Stimulated activated memory B cell treated with anti-CD40 and anti-IgM and Interleukin-4, amounts not matched to agents 10 μg/mL and 1 μg/mL and 100 μg/mL, for 72 hours (primary cell): ENCODE results near the gene KIF12.
A peak's percentile ranks its signal among the peaks of the same experiment; 100 is the strongest.

Experiments used
- ATAC-seq: fragments of 150-1000 bp; cut with Tn5 transposase; 2 replicates; pipeline ENCODE4 v1.10.0; 2021
- H3K27ac Mint-ChIP-seq: one replicate; pipeline ENCODE4 v1.8.0; 2022; ENCODE audit warnings: mild to moderate bottlenecking, mixed read lengths
- H3K27me3 Mint-ChIP-seq: one replicate; pipeline ENCODE4 v1.8.0; 2022; ENCODE audit warnings: mixed read lengths
- H3K36me3 Mint-ChIP-seq: one replicate; pipeline ENCODE4 v1.8.0; 2022; ENCODE audit warnings: mixed read lengths
- H3K4me1 Mint-ChIP-seq: one replicate; pipeline ENCODE4 v1.8.0; 2022; ENCODE audit warnings: mixed read lengths
- H3K4me3 Mint-ChIP-seq: one replicate; pipeline ENCODE4 v1.8.0; 2022; ENCODE audit warnings: mild to moderate bottlenecking, moderate library complexity, mixed read lengths
- H3K9me3 Mint-ChIP-seq: one replicate; pipeline ENCODE4 v1.8.0; 2022; ENCODE audit warnings: mixed read lengths

Gene KIF12

DNA sequence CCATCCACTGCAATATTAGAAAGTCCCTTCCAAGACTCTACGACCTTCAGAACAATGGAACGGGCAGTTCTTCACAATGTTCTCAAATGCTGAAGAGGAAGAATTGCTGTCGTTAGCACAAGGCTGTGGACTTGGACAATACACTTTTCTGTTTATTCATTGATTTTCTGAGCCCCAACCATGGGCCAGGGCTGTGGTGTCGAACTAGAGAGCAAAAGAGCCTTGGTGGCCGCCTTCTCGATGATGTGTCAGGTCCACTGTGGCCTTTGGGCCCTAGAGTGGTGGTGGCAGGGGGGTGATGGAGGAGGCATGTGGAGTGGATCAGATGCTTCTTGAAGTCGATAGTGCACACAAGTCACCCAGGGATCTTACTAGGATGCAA lies 18.5 kb upstream of the KIF12 start:
- no peak for ATAC-seq
- Mint-ChIP-seq H3K4me1 (no peaks in the 10 kb centered on the region), H3K9me3 (peaks cover 4% of the 10 kb centered on the region), H3K27me3 (peaks cover 57% of the 10 kb centered on the region), H3K27ac (no peak overlapping the region), H3K4me3 (no peak overlapping the region), H3K36me3 (no peaks in the 10 kb centered on the region)

DNA sequence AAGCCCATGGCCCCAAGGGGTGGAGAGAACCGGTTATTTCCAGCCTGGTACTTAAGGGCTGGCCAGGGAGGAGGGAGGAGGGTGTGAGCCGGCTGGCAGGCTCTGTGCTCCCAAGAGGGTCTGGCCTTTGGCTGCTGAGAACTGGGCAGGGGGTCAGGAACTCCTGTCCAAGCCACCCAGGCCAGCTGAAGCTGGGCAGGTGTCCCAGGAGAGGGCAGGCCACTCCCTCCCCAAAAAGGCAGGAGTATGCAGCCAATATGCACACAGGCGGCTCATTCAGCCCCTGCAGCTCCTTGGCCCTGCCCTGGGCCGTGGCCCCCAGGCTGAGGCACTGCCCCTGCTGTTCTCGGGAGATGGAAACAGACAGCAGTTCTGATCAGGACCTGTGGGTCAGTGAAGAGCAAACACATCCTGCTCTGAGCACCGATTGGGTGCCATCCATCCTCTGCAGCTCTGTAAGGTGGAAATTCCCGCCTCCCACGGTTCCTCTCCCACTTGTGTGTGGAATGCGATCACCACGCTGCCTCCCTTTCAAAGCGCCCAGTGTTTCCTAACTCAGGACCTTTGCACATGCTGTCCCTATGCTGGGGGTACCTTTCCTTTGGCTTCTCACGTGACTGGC lies 17.1 kb upstream of the KIF12 start:
- no peak overlapping the region for H3K4me3 Mint-ChIP-seq
- H3K27ac Mint-ChIP-seq, result no peak overlapping the region

DNA sequence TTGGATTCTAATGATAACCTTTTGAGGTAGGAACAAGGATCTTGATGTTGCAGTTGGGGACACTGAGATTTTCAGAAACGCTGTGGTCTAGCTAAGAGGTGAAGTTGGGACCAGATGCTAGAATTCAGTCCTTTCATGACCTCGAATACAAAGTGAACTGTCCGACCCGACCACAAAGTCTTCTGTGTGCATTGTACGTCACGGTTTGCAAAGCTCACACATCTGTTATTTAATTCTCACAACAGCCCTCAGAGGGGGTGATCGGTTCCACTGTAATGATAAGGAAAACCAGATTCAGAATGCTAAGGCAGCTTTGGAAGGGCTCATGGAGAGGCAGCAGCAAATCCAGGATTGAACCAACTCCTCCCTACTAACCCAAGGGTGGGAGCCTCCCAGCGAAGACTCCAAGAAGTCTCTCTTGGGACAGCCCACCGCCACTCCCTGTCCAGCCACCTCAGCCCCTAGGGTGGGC lies 16.6 kb upstream of the KIF12 start:
- no peak for ATAC-seq
- Mint-ChIP-seq H3K36me3 (no peaks in the 10 kb centered on the region), H3K4me3 (no peak overlapping the region), H3K9me3 (peaks cover 3% of the 10 kb centered on the region), H3K27me3 (peaks cover 67% of the 10 kb centered on the region), H3K27ac (no peak overlapping the region), H3K4me1 (no peaks in the 10 kb centered on the region)

More for the DNA sequence above, 17.1 kb upstream of the KIF12 start:
- H3K9me3 Mint-ChIP-seq, result peaks cover 4% of the 10 kb centered on the region
- ATAC-seq, result no peak
- H3K36me3 Mint-ChIP-seq, result no peaks in the 10 kb centered on the region
- H3K27me3 Mint-ChIP-seq, result peaks cover 66% of the 10 kb centered on the region
- no peaks in the 10 kb centered on the region for H3K4me1 Mint-ChIP-seq

DNA sequence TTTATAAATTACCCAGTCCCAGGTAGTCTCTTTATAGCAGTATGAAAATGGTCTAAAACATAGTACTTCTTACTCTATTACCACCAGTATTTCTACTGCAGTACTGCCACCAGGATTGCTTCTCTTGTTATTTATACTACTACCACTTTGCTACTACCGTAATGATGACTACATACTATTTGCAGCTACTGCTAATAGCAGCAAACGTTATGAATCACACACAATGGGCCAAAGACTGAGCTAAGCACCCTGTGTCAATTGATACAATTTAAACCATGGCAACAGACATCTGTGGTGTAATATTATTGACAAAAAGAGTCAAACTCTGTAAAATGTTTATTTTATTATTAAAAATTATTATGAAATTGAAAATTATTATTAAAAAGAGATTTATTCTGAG lies 15.3 kb upstream of the KIF12 start:
- Mint-ChIP-seq H3K9me3 (no peaks in the 10 kb centered on the region), H3K36me3 (no peaks in the 10 kb centered on the region), H3K4me3 (no peak overlapping the region), H3K27ac (no peak overlapping the region), H3K4me1 (no peaks in the 10 kb centered on the region), H3K27me3 (peaks cover 63% of the 10 kb centered on the region)
- no peak for ATAC-seq

DNA sequence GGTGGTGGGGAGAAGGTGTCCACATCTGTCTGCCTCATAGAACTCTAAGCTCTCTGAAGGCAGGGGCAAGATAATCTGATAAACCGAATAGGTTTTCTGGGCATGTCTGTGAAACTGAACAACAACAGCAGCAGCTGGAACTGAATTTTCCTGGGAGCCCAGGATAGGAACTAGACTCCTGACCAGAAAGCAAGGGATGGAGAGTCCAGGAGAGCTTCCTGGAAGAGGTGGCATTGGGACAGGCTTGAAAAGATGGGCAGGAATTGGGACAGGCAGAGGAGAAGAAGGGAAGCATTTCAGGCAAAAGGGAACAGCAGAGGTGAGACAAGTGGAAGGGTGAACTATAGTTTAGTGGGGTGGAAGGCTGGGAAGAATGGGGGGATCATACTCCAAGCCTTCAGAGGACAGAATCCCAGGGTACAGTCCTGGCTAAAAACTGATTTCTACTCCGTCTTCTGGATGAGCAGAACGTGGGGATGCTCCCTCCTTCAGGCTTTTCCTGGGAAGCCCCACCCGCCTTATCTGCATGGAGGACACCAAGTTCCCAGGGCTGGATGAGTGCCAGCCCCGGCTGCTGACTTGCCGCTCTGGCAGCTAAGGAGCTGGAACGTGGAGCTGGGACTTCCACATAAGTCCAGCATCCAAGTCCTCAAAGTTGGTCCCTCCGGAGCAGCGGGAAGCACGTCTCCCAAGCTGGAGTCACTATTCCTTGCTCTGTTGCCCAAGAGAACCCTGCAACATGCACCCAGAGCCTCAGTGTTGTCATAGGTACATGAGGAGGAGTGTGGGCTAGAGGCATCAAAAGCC lies 13.9 kb upstream of the KIF12 start:
- Mint-ChIP-seq H3K27ac (no peak overlapping the region), H3K36me3 (no peaks in the 10 kb centered on the region), H3K9me3 (no peaks in the 10 kb centered on the region), H3K4me1 (no peaks in the 10 kb centered on the region), H3K4me3 (no peak overlapping the region), H3K27me3 (peaks cover 64% of the 10 kb centered on the region)
- ATAC-seq, result no peak

DNA sequence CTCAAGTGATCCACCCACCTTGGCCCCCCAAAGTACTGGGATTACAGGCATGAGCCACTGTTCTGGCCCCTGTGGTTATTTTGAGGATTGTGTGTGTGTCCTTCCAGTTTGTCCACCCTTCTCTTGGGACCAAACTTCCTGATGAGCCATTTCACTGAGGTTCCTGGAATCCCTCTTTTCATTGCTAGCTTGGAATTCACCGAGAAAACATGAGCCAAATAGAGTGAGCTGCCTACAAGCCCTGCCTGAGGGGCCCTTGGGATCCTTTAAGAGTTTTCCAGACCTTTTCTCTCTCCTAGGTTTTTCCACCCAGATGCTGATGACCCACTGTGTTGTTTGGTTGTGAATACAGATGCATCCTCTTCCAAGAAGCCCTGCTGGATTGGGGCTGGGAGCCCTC lies 13.2 kb upstream of the KIF12 start:
- no peaks in the 10 kb centered on the region for H3K4me1 Mint-ChIP-seq
- no peak overlapping the region for H3K4me3 Mint-ChIP-seq
- ATAC-seq, result no peak
- H3K27ac Mint-ChIP-seq, result no peak overlapping the region
- H3K9me3 Mint-ChIP-seq, result no peaks in the 10 kb centered on the region
- H3K27me3 Mint-ChIP-seq, result peaks cover 58% of the 10 kb centered on the region
- H3K36me3 Mint-ChIP-seq, result no peaks in the 10 kb centered on the region

DNA sequence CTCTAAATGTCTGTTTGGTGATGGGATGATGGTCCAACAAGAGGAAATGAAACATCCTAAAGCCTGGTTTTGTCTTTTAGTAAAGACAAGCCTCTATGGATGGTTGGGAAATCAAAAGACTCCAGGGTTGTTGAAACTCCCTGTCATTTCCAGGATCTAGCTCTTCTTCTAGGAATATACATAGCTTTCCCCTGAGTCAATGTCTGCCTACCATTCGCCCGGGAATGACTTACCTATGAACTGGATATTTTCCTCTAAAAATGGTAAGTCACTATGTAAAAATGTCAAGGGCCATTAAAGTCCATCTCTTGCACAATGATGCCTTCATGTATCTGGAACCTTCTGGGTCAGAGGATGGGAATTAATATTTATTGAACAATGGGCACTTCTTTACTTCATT lies 11.1 kb upstream of the KIF12 start:
- no peaks in the 10 kb centered on the region for H3K4me1 Mint-ChIP-seq
- no peaks in the 10 kb centered on the region for H3K36me3 Mint-ChIP-seq
- H3K27me3 Mint-ChIP-seq, result peaks cover 51% of the 10 kb centered on the region
- no peak overlapping the region for H3K27ac Mint-ChIP-seq
- no peak for ATAC-seq
- H3K4me3 Mint-ChIP-seq, result no peak overlapping the region
- no peaks in the 10 kb centered on the region for H3K9me3 Mint-ChIP-seq

DNA sequence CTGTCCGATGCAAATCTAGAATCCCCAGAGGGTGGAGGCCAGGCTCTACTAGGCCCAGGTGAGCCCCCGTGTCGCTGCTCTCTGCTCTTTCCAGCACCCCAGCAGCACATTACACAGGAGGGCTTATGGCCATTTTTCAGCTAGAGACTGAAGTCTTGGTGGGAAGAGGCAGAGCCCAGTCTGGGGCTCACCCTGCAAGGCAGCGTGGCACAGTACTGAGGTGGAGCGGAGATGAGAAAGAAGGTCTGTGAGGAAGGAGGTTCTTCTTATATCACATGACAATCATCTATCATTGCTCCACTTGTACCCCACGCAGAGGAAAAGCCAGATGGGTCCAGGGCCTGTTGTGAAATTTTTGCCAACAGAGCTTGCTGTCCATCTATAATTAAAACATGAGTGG lies 10.0 kb upstream of the KIF12 start:
- no peaks in the 10 kb centered on the region for H3K9me3 Mint-ChIP-seq
- H3K27me3 Mint-ChIP-seq, result peaks cover 41% of the 10 kb centered on the region
- H3K36me3 Mint-ChIP-seq, result no peaks in the 10 kb centered on the region
- no peaks in the 10 kb centered on the region for H3K4me1 Mint-ChIP-seq
- no peak overlapping the region for H3K27ac Mint-ChIP-seq
- no peak for ATAC-seq
- H3K4me3 Mint-ChIP-seq, result no peak overlapping the region

DNA sequence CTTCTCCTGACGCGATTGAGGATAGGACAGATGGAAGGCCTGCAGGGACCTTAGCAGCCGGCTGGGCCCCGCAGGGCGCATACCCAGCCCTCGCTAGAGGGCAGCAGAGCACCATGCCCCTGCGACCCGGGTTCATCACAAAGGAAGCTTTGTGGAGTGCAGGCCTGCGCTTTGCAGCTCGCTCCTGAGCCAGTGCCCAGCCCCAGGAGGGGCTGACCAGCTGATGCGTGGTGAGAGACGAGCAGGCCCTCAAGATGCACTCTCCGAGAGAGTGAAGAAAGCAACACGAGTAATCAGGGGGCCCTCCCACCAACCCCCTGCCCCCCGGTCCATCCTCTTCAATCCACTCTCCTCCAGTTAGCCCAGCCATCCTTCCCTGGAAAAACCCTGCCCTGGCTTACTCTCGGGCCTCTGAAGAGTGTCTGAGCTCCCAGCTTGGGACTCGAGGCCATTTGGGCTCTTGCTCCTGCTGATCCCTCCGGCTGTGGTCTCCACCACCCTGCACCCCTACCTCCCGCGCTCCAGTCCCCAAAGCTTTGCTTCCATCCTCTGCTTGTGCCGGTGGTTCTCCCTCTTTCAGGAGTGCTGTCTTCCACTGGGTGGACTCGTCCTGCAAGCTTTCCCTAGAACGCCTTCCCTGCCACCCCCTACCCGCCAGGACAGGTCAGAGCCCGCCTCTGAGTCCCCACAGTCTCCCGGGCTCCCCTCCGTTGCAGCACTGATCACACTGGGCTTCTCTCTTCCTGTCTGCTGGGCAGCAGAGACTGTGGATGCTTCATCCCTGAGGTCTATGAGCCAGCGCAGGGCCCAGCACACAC lies 9.1 kb upstream of the KIF12 start:
- Mint-ChIP-seq H3K4me1 (no peaks in the 10 kb centered on the region), H3K27me3 (peaks cover 32% of the 10 kb centered on the region), H3K9me3 (no peaks in the 10 kb centered on the region), H3K36me3 (no peaks in the 10 kb centered on the region), H3K4me3 (no peak overlapping the region), H3K27ac (no peak overlapping the region)
- ATAC-seq, result peak; percentile 83

DNA sequence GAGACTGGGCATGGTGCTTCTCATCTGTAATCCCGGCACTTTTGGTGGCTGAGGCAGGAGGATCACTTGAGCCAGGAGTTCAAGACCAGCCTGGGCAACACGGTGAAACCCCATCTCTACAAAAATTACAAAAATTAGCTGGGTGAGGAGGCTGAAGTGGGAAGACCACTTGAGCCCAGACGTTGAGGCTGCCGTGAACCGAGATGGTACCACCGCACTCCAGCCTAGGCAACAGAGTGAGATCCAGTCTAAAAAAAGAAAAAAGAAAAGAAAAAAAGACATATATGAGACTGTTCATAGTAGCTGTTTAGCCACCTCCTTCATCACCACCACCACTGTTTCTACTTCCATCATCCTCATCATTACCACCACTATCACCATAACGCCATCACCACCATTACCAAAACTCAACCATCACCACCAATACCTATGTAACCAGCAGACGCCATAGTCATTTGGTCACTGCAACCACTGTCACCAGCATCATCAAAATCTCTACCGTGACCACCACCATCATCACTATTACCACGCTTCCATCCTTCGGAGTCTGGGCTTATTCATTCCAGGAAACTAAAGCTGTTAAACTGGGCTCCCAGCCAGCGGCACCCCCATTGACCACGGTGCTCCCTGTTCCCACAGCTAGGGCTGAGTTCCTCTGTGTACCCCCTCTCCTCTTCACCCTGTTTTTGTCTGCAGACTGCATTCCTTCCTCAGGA lies 8.4 kb upstream of the KIF12 start:
- Mint-ChIP-seq H3K27me3 (peaks cover 30% of the 10 kb centered on the region), H3K27ac (no peak overlapping the region), H3K4me3 (no peak overlapping the region), H3K9me3 (no peaks in the 10 kb centered on the region), H3K4me1 (no peaks in the 10 kb centered on the region), H3K36me3 (no peaks in the 10 kb centered on the region)
- no peak for ATAC-seq

DNA sequence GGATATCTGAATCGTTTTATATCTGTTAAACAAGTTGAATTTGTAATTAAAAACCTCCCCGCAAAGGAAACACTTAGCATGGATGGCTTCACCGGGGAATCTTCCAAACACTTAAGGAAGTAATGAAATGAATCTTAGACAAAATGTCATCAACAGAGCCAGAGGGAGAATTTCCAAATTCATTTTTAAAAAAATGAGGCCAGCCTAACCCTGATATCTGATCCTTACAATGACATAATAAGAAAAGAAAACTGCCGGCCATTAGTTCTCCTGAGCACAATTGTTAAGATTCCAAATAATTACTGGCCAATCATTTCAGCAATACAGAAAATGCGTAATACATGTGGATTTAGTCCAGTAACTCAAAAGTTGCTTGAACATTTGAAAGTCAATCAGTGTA lies 6.1 kb upstream of the KIF12 start:
- Mint-ChIP-seq H3K4me1 (no peaks in the 10 kb centered on the region), H3K27me3 (peaks cover 25% of the 10 kb centered on the region), H3K27ac (no peak overlapping the region), H3K4me3 (no peak overlapping the region), H3K9me3 (peaks cover 4% of the 10 kb centered on the region), H3K36me3 (peaks cover 5% of the 10 kb centered on the region)
- no peak for ATAC-seq

DNA sequence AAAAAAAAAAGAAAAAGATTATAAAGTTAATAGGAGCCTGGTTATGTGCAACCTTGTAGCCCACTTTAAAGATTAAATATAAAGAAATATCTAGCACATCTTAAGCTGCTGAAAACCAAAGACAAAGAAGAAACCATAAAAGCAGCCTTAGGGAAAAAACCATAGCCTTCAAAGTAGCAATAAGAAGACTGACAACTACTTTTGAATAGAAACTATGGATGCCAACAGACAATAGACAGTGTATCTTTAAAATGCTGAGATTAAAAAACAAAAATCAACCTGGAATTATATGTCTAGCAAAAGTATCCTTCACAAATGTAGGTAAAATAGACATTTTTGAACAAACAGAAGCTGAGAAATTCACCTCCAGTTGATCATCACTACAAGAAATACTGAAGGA lies 3.4 kb upstream of the KIF12 start:
- Mint-ChIP-seq H3K27ac (no peak overlapping the region), H3K27me3 (peaks cover 31% of the 10 kb centered on the region), H3K36me3 (peaks cover 5% of the 10 kb centered on the region), H3K4me3 (no peak overlapping the region), H3K4me1 (peaks cover 3% of the 10 kb centered on the region), H3K9me3 (peaks cover 7% of the 10 kb centered on the region)
- ATAC-seq, result no peak

DNA sequence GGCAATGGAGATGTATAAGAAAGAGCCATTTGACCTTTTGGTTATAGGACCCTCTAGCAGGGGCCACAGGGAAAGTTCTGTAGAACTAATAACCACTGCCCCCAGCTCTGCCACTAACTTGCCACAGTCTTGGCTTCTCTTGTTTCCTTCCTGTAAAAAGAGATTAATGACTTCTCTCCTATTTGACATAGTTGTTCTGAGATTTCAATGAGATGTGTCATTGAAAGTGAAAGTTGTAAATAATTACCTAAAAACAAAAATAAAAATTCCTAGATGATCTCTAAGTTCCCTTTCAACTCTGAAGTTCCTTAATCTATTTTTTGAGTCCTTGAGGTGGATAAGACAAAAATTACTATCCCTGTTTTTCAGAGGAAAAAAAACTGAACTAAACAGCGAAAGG lies 1.4 kb upstream of the KIF12 start:
- ATAC-seq, result no peak
- peaks cover 7% of the 10 kb centered on the region for H3K9me3 Mint-ChIP-seq
- no peak overlapping the region for H3K4me3 Mint-ChIP-seq
- H3K4me1 Mint-ChIP-seq, result peaks cover 17% of the 10 kb centered on the region
- H3K27me3 Mint-ChIP-seq, result peaks cover 51% of the 10 kb centered on the region
- no peak overlapping the region for H3K27ac Mint-ChIP-seq
- H3K36me3 Mint-ChIP-seq, result peaks cover 5% of the 10 kb centered on the region

DNA sequence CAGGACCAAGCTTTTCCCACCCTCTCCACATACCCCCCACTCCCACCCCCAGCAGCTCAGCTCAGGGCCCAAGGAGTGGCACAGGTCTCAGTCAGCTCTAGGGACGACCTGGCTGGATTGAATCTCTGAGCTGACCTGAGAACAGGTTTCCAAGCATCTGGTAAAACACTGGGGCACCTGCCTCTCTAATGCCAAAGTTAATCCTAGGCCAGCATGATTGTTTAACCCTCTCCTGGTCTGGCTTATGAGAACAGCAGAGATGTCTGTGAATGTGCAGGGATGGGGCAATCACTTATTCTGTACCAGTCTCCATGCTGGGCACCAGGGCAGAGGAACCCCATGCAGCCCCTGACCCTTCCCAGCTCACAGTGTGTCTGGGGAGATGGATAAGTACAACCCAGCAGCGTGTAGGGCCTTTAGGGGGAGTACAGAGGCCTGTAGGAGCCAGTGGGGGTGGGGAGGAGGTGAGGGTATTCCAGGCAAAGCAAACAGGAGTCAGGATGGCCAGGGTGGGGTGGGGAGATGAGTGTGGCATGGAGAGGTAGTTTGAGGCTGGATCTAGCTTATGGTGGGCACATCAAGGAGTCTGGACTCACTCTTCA lies 678 bp upstream of the KIF12 start:
- Mint-ChIP-seq H3K4me1 (peaks cover 17% of the 10 kb centered on the region), H3K36me3 (peaks cover 5% of the 10 kb centered on the region), H3K27me3 (peaks cover 58% of the 10 kb centered on the region), H3K27ac (no peak overlapping the region), H3K4me3 (no peak overlapping the region), H3K9me3 (peaks cover 7% of the 10 kb centered on the region)
- no peak for ATAC-seq
